Measurements from ENCODE around the gene BABAM1.
A peak's percentile ranks its signal among the peaks of the same experiment; 100 is the strongest.
"Not testable (repeated sequence)": the region's sequence is repeated elsewhere in the genome, so short reads cannot be mapped to it uniquely, and the experiment has no call there.

The BABAM1 gene

DNA sequence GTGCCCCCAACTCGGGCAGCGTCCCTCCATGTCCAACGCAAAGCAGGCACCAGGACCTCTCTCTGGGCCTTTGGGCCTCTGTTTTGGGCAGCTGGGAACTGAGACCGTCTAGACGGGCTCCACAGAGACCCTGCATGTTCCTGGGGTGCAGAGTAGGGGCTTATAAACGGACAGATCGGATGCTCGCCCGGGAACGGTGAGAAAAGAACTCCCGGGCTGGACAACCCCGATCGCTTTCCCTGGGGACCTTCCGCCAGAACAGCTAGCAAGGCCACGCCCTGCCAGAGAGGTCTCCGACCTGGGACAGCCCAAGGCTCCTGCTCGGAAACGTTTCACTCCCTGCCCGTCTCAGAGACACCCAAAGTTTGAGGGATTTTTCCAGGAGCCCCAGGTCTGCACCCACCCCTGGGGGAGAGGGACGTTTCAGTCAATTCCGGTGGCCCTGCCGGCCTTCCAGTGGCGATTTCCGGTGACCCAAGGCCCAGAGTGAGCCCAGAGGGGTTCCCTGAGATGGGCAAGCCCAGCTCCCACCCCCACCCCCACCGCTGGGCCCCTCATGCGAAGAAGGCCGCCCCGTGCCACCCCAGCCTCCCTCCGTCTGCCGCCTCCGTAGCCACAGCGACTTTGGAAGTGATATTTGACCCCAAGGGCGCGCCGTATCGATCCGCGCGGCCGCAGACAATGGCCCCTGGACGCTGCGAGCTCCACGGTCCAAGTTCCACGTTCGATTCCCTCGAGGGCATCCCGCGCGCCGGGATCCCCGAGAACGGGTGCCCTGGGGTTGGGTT, 23.2 kb upstream of the BABAM1 start:
- no peak for DNase-seq (ENCODE audit: low spot score)

- no peak for DNase-seq (ENCODE audit: low spot score)
These were observed 22.4 kb upstream of the BABAM1 start for GRCh38 chr19:17244618-17245534.

DNA sequence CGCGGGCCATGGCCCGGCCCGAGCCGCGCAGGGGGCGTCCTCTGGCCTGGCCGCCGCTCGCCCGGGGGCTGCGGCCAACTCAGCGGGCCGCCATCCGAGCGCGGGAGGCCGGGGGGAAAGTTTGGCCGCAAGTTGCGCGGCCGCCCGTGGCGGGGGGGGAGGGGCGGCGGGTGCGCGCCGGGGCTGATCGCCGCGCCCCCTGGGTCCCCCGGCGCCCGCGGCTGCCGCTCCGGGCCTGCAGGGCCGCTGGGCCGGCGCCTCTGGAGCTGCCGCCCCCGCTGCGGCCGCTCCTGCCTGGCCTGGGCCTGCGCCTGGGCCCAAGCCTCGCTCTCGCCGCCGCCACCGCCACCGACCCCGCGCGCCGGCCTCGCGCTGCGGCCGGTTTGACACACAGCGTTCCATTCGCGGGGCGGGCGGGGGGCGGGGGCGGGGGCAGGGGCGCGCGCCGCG, 21.7 kb upstream of the BABAM1 start, which contains the start of gene NR2F6:
Gene NR2F6 (minus strand): TSS at position 385 of the 450 bp plus-strand sequence. CDS start 699 bp downstream, outside the sequence.
- DNase-seq (ENCODE audit: low spot score) = no peak

DNA sequence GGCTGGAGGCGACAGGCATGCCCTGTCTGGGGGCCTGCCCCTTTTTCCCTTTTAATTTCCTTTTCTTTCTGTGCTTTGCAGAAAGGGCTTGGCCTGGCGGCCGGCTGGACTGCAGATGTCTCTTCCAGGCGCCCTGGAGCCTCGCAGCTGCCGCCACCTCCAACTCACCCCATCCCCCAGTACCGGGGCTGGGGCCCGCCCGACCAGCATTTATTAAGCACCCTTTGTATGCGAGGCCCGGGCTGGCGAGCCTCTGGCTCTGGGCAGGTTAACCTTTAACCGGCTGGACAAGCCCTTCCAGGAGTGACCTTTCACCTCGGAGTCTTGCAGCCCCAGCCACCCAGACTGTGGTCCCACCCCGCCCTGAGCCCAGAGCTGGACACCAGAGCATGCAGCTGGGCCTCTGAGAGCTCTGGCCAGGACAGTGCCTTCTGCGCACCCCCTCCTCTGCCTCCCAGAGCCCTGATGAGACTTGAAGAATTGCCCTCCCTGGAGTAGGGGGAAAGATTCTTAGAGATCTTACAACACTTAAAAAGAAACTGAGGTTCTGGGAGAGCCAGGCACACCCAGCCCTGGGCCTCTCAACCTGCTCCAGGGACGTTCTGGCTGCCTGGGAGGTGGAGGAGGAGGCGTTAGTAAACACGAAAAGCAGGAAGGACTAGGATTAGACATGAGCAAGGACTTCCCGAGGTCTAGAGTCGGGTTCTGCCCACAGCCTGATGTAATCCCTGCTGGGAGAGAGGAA, 20.4 kb upstream of the BABAM1 start:
- DNase-seq (ENCODE audit: low spot score) = no peak

DNA sequence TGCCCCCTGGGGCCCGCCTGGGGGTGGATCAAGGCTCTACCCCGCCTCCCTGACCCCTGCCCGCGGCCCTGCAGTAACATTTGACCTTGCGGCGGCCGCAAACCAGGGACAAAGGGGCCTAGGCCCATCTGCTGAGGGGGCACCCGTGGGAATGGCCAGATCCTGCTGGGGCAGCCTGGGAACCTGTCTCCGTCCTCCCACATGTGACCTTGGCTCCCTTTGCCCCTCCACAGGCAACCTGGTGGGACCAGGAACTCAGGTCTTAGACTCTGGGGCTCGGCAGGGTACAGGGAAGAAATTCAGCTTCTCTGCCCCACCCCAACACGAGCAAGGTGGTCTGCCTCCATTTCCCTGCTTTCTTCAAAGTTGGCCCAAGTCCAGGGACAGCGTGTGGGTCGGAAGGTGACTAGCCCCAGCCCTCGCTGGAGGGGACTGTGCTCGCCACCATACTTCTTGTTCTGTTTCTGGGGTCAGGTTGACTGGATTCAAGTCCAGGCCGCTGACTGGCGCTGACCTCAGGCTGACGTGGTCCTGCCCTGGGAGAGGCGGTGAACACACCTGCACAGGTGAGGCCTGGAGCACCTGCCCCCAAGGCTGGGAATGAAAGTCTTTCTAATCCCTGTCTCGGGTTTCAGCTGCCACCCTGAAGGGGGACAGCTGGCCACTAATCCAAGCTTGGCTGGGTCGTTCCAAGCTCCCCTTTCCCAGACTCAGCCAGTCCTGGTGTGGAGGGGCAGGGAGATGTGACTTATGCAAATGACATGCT, 19.0 kb upstream of the BABAM1 start:
- no peak for DNase-seq (ENCODE audit: low spot score)

DNA sequence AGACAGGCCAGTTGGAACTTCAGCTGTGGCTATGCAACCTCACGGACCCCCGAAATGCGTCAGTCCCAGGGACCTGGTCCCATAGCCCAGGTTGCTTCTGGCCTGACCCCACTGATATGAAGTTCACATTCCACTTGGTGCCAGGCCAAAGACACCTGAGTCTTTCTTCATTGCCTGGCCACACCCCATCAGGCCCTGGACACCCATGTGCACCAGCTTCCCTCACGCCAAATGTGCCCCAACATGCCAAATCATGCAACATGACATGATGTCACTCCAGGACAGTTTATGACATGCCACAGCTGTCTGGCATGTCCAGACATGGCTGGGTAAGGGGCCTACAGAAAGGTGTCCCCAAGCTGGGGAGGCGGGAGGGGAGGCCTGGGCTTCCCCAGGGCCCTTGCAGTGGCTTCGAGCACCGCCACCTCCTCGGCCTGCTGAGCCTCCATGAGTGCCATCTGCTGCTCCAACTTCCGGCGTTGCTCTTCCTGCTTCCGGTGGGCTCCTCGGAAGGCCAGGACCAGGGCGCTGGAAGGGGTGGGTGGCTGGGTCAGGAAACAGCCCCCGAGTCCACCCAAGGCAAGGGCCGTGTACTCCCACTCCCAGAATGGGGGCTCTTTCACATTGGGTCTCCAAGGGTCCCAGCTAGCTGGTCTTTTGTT, 17.2 kb upstream of the BABAM1 start:
- DNase-seq (ENCODE audit: low spot score) = no peak

DNA sequence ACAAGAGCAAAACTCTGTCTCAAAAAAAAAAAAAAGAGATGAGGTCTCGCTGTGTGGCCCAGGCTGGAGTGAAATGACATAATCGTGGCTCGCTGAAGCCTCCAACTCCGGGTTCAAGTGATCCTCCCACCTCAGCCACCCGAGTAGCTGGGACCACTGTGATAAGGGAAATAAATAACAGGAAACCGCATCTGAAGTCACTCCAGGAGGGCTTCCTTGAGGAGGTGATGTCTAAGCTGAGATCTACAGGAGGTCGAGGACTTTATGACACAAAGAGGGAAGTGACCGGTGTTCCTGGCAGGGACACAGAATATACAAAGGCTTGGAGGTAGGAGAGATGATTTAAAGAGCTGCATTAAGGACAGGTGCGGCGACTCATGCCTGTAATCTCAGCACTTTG, 12.6 kb upstream of the BABAM1 start:
- DNase-seq (ENCODE audit: low spot score) = no peak

DNA sequence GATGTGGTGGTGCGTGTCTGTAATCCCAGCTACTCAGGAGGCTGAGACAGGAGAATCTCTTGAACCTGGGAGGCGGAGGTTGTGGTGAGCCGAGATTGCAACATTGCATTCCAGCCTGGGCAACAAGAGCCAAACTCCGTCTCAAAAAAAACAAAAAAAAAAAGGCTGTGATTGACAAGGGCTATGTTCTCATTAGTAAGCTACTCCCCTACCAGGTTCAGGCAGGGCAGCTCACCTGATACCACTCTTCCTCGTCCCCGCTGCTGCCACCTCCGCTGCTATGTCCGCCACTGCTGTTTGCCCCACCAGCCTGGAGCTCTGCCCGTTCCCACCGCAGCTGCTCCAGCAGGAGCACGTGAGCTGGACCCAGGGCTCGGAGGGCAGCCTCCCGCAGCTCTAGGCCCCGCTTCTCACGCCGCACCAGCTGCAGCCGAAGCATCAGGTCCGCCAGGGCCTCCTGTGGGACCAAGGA, 12.1 kb upstream of the BABAM1 start:
- no peak for DNase-seq (ENCODE audit: low spot score)

DNA sequence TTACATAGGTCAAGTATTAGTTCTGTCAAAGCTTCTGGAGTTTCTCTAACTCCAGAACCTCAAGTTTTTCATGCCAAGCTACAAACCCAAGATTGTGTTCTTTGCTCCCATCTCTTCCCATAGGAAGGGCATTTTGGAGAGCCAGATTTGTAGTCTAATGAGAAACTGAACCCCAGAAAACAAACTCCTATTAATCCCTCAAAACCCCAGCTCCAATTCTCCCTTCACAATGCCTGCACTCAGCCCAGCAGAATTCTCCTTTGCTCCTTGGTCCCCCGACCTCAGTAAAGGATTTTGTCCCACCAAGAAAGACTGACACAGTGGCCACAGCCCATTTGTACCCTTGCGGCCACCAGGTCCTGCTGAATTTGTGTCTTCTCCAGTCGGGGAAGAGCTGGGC, 11.1 kb upstream of the BABAM1 start:
- no peak for DNase-seq (ENCODE audit: low spot score)

DNA sequence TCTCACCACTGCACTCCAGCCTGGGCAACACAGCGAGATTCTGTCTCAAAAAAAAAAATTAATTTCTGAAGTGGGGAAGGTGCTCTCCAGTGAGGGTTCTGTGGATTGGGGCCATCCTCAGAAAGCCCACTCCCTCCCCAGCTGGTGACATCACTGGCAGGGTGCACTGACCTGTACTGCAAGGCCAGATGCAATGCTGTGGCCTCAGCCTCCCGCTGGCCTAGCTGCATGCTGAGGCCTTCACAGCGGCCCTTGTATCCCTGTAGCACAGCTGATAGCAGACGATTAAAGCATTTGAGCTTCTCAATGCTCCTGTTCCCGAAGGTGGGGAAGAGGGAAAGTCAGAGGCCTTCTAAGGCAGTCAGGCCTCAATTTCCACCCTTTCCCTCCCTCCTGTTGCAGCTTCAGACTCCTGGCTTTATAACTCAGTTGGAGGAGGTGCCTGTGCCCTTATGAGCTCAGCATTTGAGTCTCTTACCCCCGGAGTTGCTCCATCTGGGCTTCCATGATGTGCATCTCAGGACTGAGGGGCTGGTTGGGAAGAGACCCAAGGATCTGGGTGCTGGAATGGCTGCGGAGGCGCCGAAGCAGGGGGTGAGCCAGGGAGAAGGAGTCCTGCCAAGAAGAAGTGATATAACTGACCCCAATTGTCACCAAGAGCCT, 8.0 kb upstream of the BABAM1 start:
- no peak for DNase-seq (ENCODE audit: low spot score)

DNA sequence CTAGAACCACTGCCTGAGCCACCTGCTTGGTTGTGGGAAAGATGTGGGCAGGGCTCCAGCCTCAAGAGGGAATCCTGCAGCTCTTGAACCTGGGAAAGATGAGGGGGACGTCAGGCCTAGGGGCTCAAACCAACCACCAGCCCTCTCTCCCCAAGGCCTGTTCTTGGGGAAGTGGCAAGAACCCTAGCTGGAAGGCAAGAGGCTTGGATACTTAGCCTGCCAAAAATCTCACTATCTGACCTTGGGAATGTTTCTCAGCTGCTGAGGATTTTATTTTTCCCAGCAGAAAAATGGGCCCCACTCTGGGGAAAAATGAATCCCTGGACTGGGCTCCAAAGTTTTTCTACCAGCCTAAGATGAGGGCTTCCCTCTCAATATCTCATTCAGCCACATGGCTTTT, 7.3 kb upstream of the BABAM1 start:
- no peak for DNase-seq (ENCODE audit: low spot score)

DNA sequence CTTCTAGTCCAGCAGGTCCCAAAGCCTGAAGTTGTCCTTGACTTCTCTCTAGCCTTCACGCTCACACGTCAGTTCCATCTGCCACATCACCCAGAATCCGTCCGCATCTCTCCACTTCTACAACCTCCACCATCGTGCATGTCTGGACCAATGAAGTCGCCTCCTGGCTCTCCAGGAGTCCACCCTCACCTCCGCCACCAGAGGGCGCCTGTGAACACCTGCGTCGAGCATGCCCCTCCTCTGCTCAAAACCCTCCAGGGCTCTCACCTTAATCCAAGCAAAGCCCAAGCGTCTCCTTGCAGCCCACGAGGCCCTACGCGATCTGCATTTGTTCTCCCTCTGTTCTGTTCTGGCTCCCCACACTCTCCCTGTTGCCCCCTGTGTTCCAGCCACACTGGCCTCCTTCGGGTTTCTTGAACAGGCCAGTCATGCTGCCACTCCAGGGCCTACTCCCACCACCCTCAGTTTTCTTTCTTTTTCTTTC, 6.4 kb upstream of the BABAM1 start:
- peak; percentile 54 for DNase-seq (ENCODE audit: low spot score)

DNA sequence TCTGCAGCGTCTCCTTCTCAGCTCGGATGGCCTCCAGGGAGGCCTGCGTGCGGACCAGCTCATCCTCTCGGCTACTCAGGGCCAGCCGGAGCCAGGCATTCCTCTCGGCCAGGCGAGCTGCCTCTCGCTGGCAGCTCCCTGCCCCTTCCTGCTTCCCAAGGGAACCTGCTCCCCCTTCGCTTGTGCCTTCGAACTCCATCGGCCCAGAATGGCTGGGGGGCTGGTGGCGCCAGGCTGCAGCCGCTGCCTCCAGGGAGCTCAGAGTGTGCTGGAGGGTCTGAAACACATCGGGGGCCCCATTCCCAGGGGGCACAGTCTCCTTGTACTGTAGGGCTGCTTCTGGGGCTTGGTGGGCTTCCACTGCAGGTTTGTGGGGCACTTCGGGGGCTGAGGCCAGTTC, 4.7 kb upstream of the BABAM1 start:
- DNase-seq (ENCODE audit: low spot score) = no peak

- no peak for DNase-seq (ENCODE audit: low spot score)
These were observed 3.3 kb upstream of the BABAM1 start for GRCh38 chr19:17263712-17264640.

DNA sequence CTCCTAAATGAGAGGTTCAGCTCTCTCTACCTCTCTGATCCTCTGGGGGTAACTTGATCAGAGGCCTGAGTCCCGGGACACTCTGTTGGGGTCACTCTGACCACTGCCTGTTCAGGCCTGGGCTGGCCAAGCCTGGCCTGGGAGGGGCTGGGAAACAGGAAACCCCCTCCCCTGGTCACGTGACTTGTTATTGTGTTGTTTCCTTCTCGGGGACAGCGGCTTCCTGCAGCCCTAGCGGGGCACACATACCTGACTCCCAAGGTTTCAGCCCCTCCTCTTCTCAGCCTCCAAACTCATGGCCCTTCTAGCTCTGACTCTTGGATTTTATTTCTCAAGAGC, 2.6 kb upstream of the BABAM1 start, which contains the start of gene USHBP1:
Gene USHBP1 (minus strand): TSS at position 105 of the 339 bp plus-strand sequence. CDS start 446 bp downstream, outside the sequence.
- no peak for DNase-seq (ENCODE audit: low spot score)

DNA sequence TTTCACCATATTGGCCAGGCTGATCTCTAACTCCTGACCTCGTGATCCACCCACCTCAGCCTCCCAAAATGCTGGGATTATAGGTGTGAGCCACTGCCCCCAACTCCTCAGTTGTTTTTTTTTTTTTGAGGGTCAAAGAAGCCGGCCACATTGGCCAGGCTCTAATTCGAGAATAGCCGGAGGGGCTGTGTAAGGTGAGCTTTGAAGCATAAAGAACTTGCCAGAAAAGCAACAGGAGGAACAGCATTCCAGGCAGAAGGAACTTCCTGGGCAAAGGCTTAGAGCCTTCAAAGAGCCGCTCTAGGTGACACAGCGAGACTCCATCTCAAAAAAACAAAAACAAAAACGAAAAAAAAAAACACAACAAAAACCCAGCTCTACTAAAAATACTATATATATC, 1.2 kb upstream of the BABAM1 start:
- DNase-seq (ENCODE audit: low spot score) = no peak

GRCh38 chr19:17266589-17266974, 661 bp upstream of the BABAM1 start:
- DNase-seq (ENCODE audit: low spot score) = no peak

GRCh38 chr19:17268754-17269153, 1.5 kb downstream of the BABAM1 start:
- no peak for DNase-seq (ENCODE audit: low spot score)

DNA sequence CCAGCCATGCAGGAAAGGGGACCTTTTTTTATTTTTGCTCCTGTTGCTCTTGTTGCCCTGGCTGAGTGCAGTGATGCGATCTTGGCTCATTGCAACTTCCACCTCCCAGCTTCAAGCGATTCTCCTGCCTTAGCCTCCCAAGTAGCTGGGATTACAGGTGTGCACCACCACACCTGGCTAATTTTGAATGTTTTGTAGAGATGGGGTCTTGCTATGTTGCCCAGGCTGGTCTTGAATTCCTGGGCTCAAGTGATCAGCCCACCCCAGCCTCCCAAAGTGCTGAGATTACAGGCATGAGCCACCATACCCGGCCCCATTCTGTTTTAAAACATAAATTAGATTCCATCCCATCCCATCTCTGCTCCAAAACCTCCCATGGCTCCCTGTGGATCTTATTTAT, 7.6 kb downstream of the BABAM1 start:
- DNase-seq (ENCODE audit: low spot score) = not testable (repeated sequence)
